ES-I3 (cell line): ENCODE data around the gene DIDO1.

Source experiments
- H3K36me3 ChIP-seq: 2 replicates; pipeline ENCODE4 v1.6.1; 2013; ENCODE audit warnings: mild to moderate bottlenecking, low read length, control low read depth, moderate library complexity; ENCODE audit not compliant: insufficient read depth
- H3K4me1 ChIP-seq: 2 replicates; pipeline ENCODE4 v1.6.1; 2013; ENCODE audit warnings: mild to moderate bottlenecking, control low read depth, low read length; ENCODE audit not compliant: insufficient read depth
- H3K9ac ChIP-seq: 2 replicates; pipeline ENCODE4 v1.6.1; 2013; ENCODE audit warnings: low read depth, mild to moderate bottlenecking, low read length, moderate library complexity
- H3K9me3 ChIP-seq: 2 replicates; pipeline ENCODE4 v1.6.1; 2013; ENCODE audit warnings: mild to moderate bottlenecking, low read length, moderate library complexity; ENCODE audit not compliant: control insufficient read depth, insufficient read depth

DIDO1 gene

DNA sequence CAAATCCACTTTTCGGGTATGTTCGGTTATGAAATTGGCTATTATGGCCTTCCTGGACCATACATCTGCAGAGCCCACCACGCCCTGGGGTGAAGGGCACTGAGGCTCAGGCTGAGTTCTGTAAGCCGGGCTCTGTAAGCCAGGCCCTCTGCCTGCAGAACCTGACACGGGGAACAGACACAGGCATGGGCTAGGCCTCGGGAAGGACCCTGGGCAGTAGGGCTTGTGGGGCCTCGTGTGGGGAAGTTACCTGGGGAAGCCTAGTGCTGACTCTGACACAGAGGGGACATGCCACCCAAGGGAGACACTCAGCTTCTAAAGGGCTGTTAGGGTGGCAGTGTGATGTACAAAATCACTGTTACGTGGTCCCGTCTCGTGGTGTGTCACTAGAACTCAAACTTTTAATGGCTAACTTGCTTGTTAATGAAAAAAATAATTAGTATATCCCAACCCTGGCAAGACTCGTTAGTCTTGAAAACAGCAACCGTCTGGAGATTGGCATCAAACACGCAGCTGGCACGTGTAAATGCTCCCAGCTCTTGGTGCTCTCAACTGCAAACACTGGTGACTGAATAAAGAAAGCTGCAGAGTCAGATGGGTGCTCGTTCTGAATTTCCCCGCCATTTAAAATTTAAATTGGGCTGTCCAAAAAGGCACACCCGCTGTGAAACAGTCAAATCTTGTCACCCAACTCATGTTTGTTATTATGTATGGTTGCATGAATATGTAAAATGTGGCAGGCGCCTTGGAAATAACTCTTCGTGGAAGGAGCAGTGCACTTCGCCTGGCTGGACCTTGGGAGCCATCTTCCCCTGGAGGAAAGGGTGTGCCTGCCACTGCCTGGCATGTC is 41.0 kb downstream of the DIDO1 start:
- peaks cover 8% of the 10 kb centered on the region; the same call in 1 of the 2 replicates for H3K4me1 ChIP-seq
- H3K9ac ChIP-seq, result no peak overlapping the region
- H3K36me3 ChIP-seq, result peaks cover 16% of the 10 kb centered on the region
- H3K9me3 ChIP-seq, result no peaks in the 10 kb centered on the region

DNA sequence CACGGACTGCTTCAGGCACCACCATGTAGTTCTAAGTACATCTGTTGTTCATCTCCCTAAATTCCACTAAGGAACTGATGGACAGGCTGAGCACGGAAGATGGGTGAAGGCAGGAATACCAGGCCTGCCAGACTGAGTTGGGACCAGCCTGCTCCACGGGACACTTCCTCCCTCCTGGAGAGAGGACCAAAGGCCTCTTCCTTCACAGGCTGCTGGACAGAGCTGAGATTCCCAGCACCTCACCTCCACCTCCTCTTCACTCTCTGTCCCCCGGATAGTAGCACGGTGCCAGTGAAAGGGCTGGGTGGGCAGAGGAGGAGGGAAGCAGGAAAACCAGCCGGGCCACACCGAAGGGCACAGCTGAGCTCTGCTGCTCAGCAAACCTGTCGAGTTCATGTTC is 41.7 kb downstream of the DIDO1 start:
- peaks cover 8% of the 10 kb centered on the region; the same call in 1 of the 2 replicates for H3K4me1 ChIP-seq
- no peak overlapping the region for H3K9ac ChIP-seq
- H3K36me3 ChIP-seq, result peaks cover 16% of the 10 kb centered on the region
- no peaks in the 10 kb centered on the region for H3K9me3 ChIP-seq

DNA sequence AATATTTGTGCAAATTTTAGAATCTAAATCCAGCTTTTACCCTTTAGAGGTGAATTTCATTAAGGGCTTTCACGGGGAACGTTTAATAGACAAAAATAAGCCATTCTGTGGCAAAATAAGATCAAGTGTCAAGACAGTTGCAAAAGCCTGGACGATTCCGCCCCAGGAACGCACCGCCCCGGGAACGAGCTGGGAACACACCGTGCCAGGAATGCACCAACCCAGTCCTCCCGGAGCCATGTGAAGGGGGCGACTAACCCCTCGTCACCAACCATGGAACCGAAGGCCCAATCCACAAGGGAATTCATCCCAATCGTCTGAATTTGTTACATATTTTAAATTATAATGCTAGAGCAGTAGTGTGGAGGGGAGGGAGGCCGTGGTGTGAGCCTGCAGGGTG is 43.9 kb downstream of the DIDO1 start:
- H3K4me1 ChIP-seq, result peaks cover 13% of the 10 kb centered on the region
- no peaks in the 10 kb centered on the region for H3K36me3 ChIP-seq
- no peaks in the 10 kb centered on the region for H3K9me3 ChIP-seq
- no peak overlapping the region for H3K9ac ChIP-seq

DNA sequence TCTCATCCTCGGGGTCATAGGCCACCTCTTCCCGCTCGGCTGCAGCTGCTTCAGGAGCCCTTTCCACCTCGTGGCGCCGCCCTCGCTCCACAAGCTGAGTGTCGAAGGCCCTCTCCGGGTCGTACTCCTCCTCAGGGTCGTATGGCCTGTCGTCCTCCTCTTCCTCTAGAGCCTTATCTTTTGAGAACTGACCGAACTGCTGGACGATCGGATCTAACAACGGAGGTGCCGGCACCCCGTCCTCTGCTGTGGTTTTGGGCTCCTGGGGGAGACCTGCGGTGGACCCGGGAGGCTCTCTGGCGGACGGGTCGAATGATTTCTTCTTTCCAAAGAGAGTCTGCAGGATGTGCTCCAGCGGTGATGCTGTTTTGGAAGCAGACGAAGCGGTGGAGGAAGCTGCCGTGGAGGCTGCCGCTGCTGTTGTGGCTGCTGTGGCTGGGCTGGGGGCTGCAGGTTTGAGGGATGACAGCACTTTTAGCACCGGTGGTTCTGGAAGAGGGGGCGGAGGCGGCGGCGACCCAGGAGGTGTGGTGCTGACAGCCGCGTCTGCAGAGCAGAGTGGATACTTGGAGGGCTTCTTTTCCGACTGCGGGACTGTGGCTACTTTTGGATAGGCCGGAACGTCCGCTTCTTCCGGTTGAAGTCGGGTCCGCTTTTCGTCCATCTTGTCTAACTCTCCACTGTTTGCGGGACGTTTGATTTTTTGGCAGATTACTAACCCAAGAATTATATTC is 44.5 kb downstream of the DIDO1 start:
- Histone ChIP-seq H3K9me3 (no peaks in the 10 kb centered on the region), H3K9ac (no peak overlapping the region), H3K4me1 (peaks cover 13% of the 10 kb centered on the region), H3K36me3 (no peaks in the 10 kb centered on the region)

DNA sequence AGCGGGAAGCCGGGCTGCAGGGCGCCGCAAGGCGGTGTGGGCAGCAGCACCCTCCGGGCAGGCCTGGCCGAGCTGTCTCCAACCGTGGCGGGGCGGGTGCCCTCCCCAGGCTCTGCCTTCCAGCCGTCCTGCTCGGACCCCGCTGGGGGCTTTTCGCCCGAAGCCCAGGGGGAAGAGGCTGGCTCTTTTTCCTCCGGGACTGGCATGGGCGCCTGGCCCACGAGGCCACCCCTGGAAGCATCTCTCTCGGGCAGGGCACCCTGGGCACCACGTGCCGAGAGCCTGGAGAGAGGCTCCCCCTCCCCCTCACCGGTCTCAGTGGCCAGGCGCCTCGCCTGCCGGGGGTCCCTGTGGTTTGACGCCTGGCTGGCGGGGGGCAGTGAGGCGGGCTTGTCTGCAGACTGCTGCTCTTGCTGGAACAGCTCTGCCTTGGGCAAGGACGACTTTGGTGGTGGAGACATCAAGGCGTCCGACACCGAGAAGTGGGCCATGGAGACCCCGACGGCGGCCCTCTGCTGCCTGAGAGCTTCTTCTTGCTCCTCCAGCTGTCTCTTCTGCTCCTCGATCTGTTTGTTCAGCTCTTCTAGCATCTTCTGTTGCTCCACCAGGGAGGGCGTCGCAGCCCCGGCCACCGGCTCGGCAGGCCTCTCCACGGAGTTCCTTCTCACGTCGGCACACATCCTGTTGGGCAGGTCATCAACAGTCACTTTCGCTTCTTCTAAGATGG is 45.2 kb downstream of the DIDO1 start:
- Histone ChIP-seq H3K9me3 (no peaks in the 10 kb centered on the region), H3K36me3 (no peaks in the 10 kb centered on the region), H3K4me1 (peaks cover 13% of the 10 kb centered on the region), H3K9ac (no peak overlapping the region)

DNA sequence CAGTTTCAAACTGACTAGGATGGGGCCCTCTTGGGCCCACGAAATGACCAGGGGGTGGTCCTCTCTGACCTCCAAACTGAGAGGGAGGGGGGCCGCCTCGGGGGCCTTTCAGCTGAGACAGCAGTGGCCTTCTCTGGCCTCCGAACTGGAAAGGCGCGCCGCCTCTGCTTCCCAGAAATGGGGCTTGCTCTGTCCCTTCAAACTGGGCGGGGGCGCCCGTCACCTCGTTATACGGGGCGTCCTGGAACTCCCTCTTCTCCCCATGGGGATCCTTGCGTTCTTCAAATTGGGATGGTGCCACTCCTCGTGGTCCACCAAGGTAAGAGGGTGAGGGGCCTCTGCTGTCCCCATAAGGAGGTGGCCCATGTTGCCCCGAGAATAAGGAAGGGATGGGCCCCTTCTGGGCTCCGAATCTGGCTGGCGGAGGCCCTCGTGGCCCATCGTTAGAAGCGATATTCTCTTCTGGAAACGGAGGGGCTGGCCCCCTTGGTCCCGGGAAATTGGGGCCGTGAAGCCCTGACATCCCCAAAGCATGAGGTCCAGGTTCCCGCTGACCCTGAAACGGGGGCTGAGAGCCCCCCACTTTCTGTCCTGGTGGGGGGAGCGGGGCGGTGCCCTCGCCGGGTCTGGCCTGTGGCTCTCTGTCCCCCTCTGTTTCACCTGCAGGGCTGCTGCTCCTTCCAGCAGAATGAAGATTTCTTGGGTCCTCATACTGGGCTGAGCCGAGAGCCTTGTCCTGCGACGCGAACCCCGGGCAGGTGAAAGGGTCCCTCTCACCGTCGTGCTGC is 46.0 kb downstream of the DIDO1 start:
- H3K36me3 ChIP-seq, result no peaks in the 10 kb centered on the region
- no peaks in the 10 kb centered on the region for H3K9me3 ChIP-seq
- H3K4me1 ChIP-seq, result peaks cover 13% of the 10 kb centered on the region
- no peak overlapping the region for H3K9ac ChIP-seq

DNA sequence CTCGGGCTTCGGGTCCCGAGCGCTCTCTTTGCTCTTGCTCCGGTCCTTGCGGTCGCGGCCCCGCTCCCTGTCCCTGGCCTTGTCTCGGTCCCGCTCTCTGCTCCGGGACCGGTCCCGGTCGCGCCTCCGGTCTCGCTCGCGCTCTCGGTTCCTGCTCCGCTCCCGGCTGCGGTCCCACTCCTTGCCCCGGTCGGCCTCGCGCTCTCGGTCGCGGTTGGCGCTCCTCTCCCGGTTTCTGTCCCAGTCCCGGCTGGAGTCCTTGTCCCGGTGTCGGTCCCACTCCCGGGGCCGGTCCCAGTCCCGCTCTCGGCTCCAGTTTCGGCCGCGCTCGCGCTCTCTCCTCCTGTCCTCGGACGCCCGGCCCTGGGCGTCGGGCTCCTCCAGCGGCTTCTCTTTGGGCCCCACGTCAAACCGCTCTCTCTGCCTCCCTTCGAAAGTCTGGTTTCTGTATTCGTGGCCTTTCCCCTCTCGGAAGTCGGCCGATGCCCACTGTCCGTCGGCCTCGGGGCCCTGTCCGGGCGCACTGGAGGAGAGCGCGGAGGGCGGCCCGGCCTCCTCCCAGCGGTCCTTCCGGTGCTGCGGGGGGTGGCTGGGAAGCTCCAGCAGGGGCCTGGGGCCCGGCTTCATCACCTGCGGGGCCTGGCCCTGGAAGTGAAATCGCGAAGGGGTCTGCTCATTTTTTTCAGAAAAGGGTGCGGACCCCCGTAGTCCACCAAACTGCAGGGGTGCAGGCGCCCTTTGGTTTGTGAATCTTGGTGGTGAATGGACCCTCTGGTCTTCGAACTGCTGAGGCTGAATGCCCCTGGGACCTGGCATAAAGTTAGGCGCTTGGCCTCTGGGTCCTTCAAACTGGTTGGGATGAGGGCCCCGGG is 46.8 kb downstream of the DIDO1 start:
- Histone ChIP-seq H3K36me3 (no peaks in the 10 kb centered on the region), H3K4me1 (peaks cover 12% of the 10 kb centered on the region), H3K9ac (0 out of 2 replicates have a peak overlapping the region, but pooled peaks have one; percentile 13), H3K9me3 (no peaks in the 10 kb centered on the region)

DNA sequence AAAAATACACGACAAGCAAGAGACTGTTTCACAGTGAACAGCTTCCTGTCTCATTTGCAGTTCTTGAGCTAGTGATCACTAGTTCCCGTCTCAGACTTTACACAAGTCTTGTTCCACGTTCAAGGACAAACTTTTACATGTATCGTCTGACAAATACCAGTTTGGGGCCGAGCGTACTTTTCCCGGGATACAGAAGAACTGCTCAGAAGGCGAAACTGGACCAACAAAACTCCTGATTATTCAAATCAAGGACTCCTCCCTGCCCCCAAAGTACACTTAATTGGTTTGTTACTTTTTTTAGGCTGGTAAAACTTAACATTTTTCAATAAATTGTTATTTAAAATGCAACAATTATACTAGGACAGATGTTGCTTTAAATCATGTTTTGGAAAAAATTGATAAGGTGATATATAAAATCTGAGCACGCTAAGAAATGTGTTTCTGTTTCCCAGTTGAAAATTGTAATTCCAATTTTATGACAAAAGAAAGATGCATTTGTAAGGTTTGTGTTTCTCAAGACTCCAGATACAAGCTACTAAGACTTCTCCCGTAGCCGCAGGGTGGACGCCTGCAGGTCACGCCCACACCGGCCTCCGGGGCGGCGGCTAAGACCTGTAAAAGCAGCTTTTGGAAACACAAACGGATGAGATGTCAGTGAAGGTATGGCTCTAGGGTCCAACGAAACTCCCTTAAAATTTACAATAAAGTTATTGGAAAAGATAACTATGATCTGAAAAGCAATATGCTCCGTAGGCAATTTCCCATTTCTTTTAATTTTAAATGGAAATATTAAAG is 47.9 kb downstream of the DIDO1 start:
- no peaks in the 10 kb centered on the region for H3K9me3 ChIP-seq
- no peaks in the 10 kb centered on the region for H3K36me3 ChIP-seq
- no peak overlapping the region for H3K9ac ChIP-seq
- H3K4me1 ChIP-seq, result peaks cover 8% of the 10 kb centered on the region

DNA sequence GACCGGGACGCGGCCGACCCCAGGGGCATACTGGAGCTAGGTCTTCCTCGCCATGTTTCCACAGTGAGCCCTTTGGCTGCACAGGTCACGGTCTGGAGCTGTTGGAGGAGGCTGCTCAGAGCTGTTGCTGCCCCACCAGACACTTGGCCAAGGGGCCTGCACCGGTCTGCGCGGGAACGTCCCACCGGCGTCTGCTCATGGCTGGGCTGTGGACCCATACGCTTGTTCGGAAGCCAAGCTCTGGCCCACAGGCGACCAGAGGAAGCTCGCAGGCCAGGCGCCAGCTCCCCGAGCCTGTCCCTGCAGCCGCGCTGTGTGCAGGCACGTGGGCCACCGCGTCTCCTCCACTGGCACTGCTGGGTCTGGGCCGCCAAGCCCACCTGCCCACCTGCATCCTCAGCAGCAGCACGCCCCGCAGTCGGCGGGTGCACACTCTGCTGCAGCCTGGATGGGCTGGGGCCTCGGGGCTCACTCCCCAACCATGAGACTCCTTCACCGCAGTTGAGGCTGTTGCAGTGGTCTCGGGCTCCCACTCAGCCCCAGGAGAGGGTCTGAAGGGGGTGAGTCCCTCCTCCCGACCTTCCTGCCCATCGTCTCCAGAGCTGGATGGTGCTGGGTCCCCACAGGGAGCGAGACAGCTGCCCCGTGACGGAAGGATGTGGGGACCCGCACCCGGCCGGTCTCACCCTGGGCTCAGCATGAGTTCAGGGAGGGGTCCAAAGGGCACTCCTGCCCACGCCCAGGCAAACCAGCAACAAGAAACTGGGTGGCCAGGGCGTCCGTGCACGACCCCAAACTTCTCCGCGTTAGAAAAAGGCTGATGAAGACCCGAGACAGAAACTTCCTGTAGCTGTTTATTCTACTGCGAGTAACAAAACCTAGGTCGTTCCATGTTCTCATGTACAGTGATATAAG is 49.1 kb downstream of the DIDO1 start:
- H3K36me3 ChIP-seq, result no peaks in the 10 kb centered on the region
- no peak overlapping the region for H3K9ac ChIP-seq
- H3K9me3 ChIP-seq, result no peaks in the 10 kb centered on the region
- peaks cover 8% of the 10 kb centered on the region for H3K4me1 ChIP-seq

DNA sequence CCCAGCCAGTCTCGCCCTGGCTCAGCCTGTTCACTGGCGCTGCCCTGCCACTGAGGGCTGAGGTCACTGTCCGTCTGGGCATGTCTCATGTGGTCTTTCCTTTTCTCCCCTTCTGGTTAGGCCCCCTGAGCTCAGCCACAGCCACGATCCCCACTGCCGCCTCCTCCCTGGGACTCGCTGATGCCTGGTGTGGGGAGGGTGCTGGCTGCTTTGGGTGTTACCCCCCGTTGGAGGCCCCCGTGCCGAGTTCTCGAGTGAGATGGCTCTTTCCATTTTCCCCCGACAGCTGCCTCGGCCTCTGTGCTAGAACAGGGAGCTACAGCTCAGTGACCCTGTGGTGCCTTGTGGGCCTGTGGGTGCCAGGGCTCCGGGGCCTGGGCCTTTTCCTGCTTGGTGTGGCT is 49.8 kb downstream of the DIDO1 start:
- H3K9me3 ChIP-seq, result no peaks in the 10 kb centered on the region
- no peaks in the 10 kb centered on the region for H3K36me3 ChIP-seq
- peaks cover 8% of the 10 kb centered on the region for H3K4me1 ChIP-seq
- H3K9ac ChIP-seq, result no peak overlapping the region

DNA sequence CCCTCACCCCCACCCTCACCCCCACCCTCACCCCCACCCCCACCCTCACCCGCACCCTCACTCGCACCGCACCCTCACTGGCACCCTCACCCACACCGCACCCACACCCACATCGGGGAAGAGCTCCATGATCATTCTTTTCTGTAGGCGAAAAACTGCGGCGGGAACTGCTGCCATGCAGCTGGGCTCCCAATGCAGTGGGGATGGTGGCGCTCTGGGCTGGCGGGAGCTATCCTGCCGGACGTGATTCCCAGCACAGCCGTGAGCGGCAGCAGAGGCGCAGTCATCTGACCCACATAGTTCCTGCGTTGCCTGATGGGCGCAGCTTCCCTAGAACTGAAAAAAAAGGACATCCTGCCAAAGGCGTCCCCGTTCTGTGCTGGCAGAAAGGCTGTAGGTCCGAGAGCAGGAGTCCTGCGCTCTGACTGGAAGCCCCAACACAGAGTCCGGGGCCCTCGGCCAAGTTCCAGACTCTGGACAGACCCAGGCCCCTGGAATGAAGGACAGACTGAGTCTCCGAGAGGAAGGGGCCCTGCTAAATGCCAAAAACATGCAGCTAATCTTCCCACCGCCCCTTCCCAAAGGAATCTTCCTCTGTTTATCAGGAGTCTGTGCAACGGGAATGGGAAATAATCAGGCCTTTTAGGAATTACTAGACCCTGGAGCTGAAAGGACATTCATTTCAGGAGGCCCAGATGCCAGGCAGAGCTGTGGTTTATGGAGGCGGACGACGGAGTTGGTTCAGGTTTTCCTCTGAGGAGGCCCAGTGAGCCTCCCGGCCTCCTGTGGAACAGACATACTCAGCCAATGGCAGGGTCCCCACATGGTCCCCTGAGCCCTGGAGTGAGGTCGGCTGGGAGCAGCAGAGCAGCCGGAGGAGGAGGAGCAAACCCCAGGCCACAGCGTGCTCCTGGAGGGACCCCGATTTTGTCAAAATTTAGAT is 50.6 kb downstream of the DIDO1 start:
- peaks cover 8% of the 10 kb centered on the region for H3K4me1 ChIP-seq
- H3K9ac ChIP-seq, result no peak overlapping the region
- H3K9me3 ChIP-seq, result no peaks in the 10 kb centered on the region
- H3K36me3 ChIP-seq, result no peaks in the 10 kb centered on the region
